Colon (tissue), 2 donors: ENCODE results near the gene RAB36.

ENCODE experiments used
- FAIRE-seq: peaks from 2 replicates; lab custom pipeline; 2012; peaks lifted over from hg19 to GRCh38; lab: Jason Lieb, UNC
- donor health status: control.
- donor health status: control.

Gene RAB36

GRCh38 chr22:23144932-23145877, at the start of gene RAB36:
TSS of gene RAB36 (plus strand) at chr22:23145477. CDS start at chr22:23146617, 1,140 bp downstream.
- FAIRE-seq: no peak

- no peak for FAIRE-seq
These were observed 49.4 kb upstream of the RAB36 start for GRCh38 chr22:23095733-23096342.

- FAIRE-seq: no peak
These were observed 47.7 kb upstream of the RAB36 start for GRCh38 chr22:23097412-23098229.

- FAIRE-seq: no peak
These were observed 47.0 kb upstream of the RAB36 start for GRCh38 chr22:23098230-23098705.

- no peak for FAIRE-seq
These were observed 46.4 kb upstream of the RAB36 start for GRCh38 chr22:23098718-23099530.

GRCh38 chr22:23099531-23099804, 45.8 kb upstream of the RAB36 start:
- no peak for FAIRE-seq

GRCh38 chr22:23100124-23100801, 45.0 kb upstream of the RAB36 start:
- FAIRE-seq: no peak

- no peak for FAIRE-seq
These were observed 43.8 kb upstream of the RAB36 start for GRCh38 chr22:23101524-23101923.

GRCh38 chr22:23102002-23102655, 43.1 kb upstream of the RAB36 start:
- no peak for FAIRE-seq

GRCh38 chr22:23102776-23103175, 42.5 kb upstream of the RAB36 start:
- FAIRE-seq: no peak

- FAIRE-seq: no peak
These were observed 41.9 kb upstream of the RAB36 start for GRCh38 chr22:23103199-23103954.

GRCh38 chr22:23104187-23104971, 40.9 kb upstream of the RAB36 start:
- FAIRE-seq: no peak

GRCh38 chr22:23105304-23105703, 40.0 kb upstream of the RAB36 start:
- FAIRE-seq: no peak

GRCh38 chr22:23105919-23106318, 39.4 kb upstream of the RAB36 start:
- FAIRE-seq: no peak

GRCh38 chr22:23106344-23106743, 38.9 kb upstream of the RAB36 start:
- no peak for FAIRE-seq

- FAIRE-seq: no peak
These were observed 38.3 kb upstream of the RAB36 start for GRCh38 chr22:23106906-23107367.

- no peak for FAIRE-seq
These were observed 37.6 kb upstream of the RAB36 start for GRCh38 chr22:23107487-23108248.
